HepG2 (cell line): Measurements from ENCODE around the gene WNT6. TPM values are rescaled to one million over a fixed set of nuclear protein-coding genes. Genes with fewer than 3 reads are reported as not detected.
A peak's percentile ranks its signal among the peaks of the same experiment; 100 is the strongest.

ENCODE experiments used
- BHLHE40 ChIP-seq: IDR thresholded peaks from 2 replicates; pipeline ENCODE4 v1.6.1; 2011; ENCODE audit warnings: low read length, improper control_type of control experiment
- CHD4 ChIP-seq: fragments of 200-600 bp; sonication (generic); IDR thresholded peaks from 2 replicates; pipeline ENCODE4 v1.7.0; 2017; ENCODE audit warnings: mild to moderate bottlenecking, low read length, borderline replicate concordance
- CSRNP2 ChIP-seq: sonication (generic); formaldehyde crosslinking; conservative IDR thresholded peaks from 2 replicates; pipeline ENCODE4 v1.8.0; 2022; ENCODE audit warnings: low read depth, missing genetic modification reagents
- HIVEP1 ChIP-seq: sonication (generic); formaldehyde crosslinking; IDR thresholded peaks from 2 replicates; pipeline ENCODE4 v1.4.0; 2020; ENCODE audit warnings: mild to moderate bottlenecking, missing genetic modification reagents
- HMGXB4 ChIP-seq, 2 experiments: sonication (generic) in 1 of 2; formaldehyde crosslinking in 1 of 2; IDR thresholded peaks; 2 replicates each; pipeline versions ENCODE4 v1.4.0 to v1.6.1; 2018 to 2020; ENCODE audit warnings: missing genetic modification reagents in 2 of 2, borderline replicate concordance in 1 of 2, low read depth in 1 of 2, mild to moderate bottlenecking in 1 of 2, missing biosample characterization in 1 of 2
- MAFF ChIP-seq: IDR thresholded peaks from 2 replicates; pipeline ENCODE4 v1.6.1; 2011; ENCODE audit warnings: low read depth, low read length, improper control_type of control experiment
- MED1 ChIP-seq: sonication (generic); formaldehyde crosslinking; IDR thresholded peaks from 2 replicates; pipeline ENCODE4 v1.4.0; 2020; ENCODE audit warnings: missing genetic modification reagents
- NFATC3 ChIP-seq: sonication (generic); formaldehyde crosslinking; IDR thresholded peaks from 2 replicates; pipeline ENCODE4 v1.5.1; 2020; ENCODE audit warnings: mild to moderate bottlenecking, missing genetic modification reagents
- NR2C2 ChIP-seq: sonication (generic); formaldehyde crosslinking; IDR thresholded peaks from 2 replicates; pipeline ENCODE4 v1.4.0; 2020; ENCODE audit warnings: missing genetic modification reagents, mild to moderate bottlenecking, moderate library complexity, borderline replicate concordance
- RXRB ChIP-seq: IDR thresholded peaks from 2 replicates; pipeline ENCODE4 v1.6.1; 2016; ENCODE audit warnings: borderline replicate concordance, missing genetic modification reagents, missing compliant biosample characterization
- SP2 ChIP-seq: sonication (generic); formaldehyde crosslinking; IDR thresholded peaks from 2 replicates; pipeline ENCODE4 v1.5.1; 2020; ENCODE audit warnings: mild to moderate bottlenecking, missing genetic modification reagents
- TAF15 ChIP-seq: fragments of 200-400 bp; formaldehyde crosslinking; IDR thresholded peaks from one replicate; pipeline ENCODE4 v1.6.1; 2018; ENCODE audit warnings: mild to moderate bottlenecking, low read depth, low read length; ENCODE audit not compliant: poor library complexity, severe bottlenecking
- TBP ChIP-seq: sonication (generic); formaldehyde crosslinking; IDR thresholded peaks from 2 replicates; pipeline ENCODE4 v1.5.0; 2020; ENCODE audit warnings: missing genetic modification reagents
- ZBTB34 ChIP-seq: sonication (generic); formaldehyde crosslinking; IDR thresholded peaks from 2 replicates; pipeline ENCODE4 v1.8.0; 2022; ENCODE audit warnings: mild to moderate bottlenecking, missing genetic modification reagents
- ZMAT3 ChIP-seq: sonication (generic); formaldehyde crosslinking; conservative IDR thresholded peaks from 2 replicates; pipeline ENCODE4 v1.7.0; 2021; ENCODE audit warnings: missing genetic modification reagents
- ZMYM2 ChIP-seq: sonication (generic); formaldehyde crosslinking; IDR thresholded peaks from 2 replicates; pipeline ENCODE4 v1.8.0; 2022; ENCODE audit warnings: mild to moderate bottlenecking, missing genetic modification reagents
- ZNF7 ChIP-seq: IDR thresholded peaks from 2 replicates; pipeline ENCODE4 v1.6.1; 2016; ENCODE audit warnings: missing biosample characterization, missing genetic modification reagents
- ZNF777 ChIP-seq: sonication (generic); formaldehyde crosslinking; IDR thresholded peaks from 2 replicates; pipeline ENCODE4 v1.4.0; 2020; ENCODE audit warnings: missing genetic modification reagents
- ZNF83 ChIP-seq: sonication (generic); formaldehyde crosslinking; IDR thresholded peaks from 2 replicates; pipeline ENCODE4 v1.4.0; 2020; ENCODE audit warnings: missing genetic modification reagents, mild to moderate bottlenecking, borderline replicate concordance
- ZNF883 ChIP-seq: sonication (generic); formaldehyde crosslinking; IDR thresholded peaks from 2 replicates; pipeline ENCODE4 v1.5.1; 2020; ENCODE audit warnings: mild to moderate bottlenecking, missing genetic modification reagents; ENCODE audit errors: not compliant biosample characterization
- ZSCAN31 ChIP-seq: sonication (generic); formaldehyde crosslinking; IDR thresholded peaks from 2 replicates; pipeline ENCODE4 v1.5.0; 2020; ENCODE audit warnings: low read depth, mild to moderate bottlenecking, missing genetic modification reagents
- ZSCAN9 ChIP-seq: IDR thresholded peaks from 2 replicates; pipeline ENCODE4 v1.6.1; 2016; ENCODE audit warnings: borderline replicate concordance
- polyA plus RNA-seq, 8 experiments: library from polyadenylated mRNA; depleted of rRNA in 3 of 8; stranded (reverse) in 7 of 8; unstranded in 1 of 8; fragments of >200 nt; fragmentation: Illumina TruSeq in 4 of 8; extraction: Trizol in 4 of 8; gene quantifications; 2 replicates each; pipeline versions ENCODE4 v1.2.1 to v1.2.3, GENCODE V29; 2011 to 2016; ENCODE audit warnings: low read depth in 4 of 8, missing spikeins in 1 of 8, mixed read lengths in 1 of 8; ENCODE audit not compliant: insufficient read depth in 1 of 8
- total RNA-seq, 5 experiments: library from RNA; depleted of rRNA; stranded (reverse); fragments of >200 nt; fragmentation: Illumina TruSeq; extraction: Trizol; gene quantifications; 2 replicates each; pipeline ENCODE4 v1.2.3, GENCODE V29; 2016; ENCODE audit warnings: low read depth in 1 of 5
- TF ChIP-seq, protein P1 (sequence below): IDR thresholded peaks from 2 replicates; pipeline ENCODE4 v1.6.1; 2016; ENCODE audit warnings: low read depth

Gene WNT6
- total and polyA plus RNA-seq, 2 of the 13 experiments (the other 11 are each of a cell fraction or from before 2014, with no cell fraction given), result 0.20 TPM; not detected in 1

DNA sequence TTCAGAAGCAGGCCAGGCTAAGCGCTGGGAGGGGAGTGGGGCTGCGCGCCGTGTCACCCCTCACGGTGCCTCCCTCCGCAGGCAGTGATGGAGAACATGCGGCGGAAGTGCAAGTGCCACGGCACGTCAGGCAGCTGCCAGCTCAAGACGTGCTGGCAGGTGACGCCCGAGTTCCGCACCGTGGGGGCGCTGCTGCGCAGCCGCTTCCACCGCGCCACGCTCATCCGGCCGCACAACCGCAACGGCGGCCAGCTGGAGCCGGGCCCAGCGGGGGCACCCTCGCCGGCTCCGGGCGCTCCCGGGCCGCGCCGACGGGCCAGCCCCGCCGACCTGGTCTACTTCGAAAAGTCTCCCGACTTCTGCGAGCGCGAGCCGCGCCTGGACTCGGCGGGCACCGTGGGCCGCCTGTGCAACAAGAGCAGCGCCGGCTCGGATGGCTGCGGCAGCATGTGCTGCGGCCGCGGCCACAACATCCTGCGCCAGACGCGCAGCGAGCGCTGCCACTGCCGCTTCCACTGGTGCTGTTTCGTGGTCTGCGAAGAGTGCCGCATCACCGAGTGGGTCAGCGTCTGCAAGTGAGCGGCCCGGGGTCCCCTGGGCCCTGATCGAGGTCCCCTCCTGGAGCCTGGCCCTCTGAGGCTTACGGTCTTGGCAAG is 33.2 kb downstream of the WNT6 start (continued):
- TF ChIP-seq ZBTB34, result no peak
- no peak for TF ChIP-seq HIVEP1 (CRISPR knock-in tag)
- 0 out of 2 replicates have a peak, but pooled peaks have one; percentile 24 for TF ChIP-seq MED1 (CRISPR knock-in tag)
- TF ChIP-seq ZMYM2 (CRISPR knock-in tag), result no peak
- peak; percentile 77 to 84 for TF ChIP-seq HMGXB4 (CRISPR knock-in tag; IDR thresholded peaks at IDR 0.05; ENCODE audit: borderline replicate concordance in 1 of 2, low read depth in 1 of 2)
- TF ChIP-seq CSRNP2 (CRISPR knock-in tag), result no peak
- TF ChIP-seq ZNF777, result peak; percentile 94
- TF ChIP-seq ZSCAN9 (CRISPR knock-in tag), result no peak
- TF ChIP-seq BHLHE40, result peak; percentile 54; the same call in 1 of the 2 replicates
- peak; percentile 27; the same call in 1 of the 2 replicates for TF ChIP-seq NR2C2 (CRISPR knock-in tag)
- TF ChIP-seq RXRB (CRISPR knock-in tag), result no peak
- TF ChIP-seq ZNF7 (CRISPR knock-in tag), result no peak
- peak; percentile 47 for TF ChIP-seq TAF15
- no peak for TF ChIP-seq MAFF
- peak; percentile 61 for TF ChIP-seq ZNF883
- no peak for TF ChIP-seq SP2
- TF ChIP-seq ZSCAN31, result peak; percentile 93
- no peak for TF ChIP-seq ZMAT3 (CRISPR knock-in tag)
- TF ChIP-seq ZNF83 (CRISPR knock-in tag), result no peak
- TF ChIP-seq NFATC3 (CRISPR knock-in tag), result no peak
- no peak for TF ChIP-seq CHD4
- no peak for TF ChIP-seq TBP (CRISPR knock-in tag)
- TF ChIP-seq, protein P1, sequence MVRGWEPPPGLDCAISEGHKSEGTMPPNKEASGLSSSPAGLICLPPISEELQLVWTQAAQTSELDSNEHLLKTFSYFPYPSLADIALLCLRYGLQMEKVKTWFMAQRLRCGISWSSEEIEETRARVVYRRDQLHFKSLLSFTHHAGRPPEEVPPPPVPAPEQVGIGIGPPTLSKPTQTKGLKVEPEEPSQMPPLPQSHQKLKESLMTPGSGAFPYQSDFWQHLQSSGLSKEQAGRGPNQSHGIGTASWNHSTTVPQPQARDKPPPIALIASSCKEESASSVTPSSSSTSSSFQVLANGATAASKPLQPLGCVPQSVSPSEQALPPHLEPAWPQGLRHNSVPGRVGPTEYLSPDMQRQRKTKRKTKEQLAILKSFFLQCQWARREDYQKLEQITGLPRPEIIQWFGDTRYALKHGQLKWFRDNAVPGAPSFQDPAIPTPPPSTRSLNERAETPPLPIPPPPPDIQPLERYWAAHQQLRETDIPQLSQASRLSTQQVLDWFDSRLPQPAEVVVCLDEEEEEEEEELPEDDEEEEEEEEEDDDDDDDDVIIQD (CRISPR knock-in tag), result no peak
